ENCODE data around the gene FERMT3.

DNA sequence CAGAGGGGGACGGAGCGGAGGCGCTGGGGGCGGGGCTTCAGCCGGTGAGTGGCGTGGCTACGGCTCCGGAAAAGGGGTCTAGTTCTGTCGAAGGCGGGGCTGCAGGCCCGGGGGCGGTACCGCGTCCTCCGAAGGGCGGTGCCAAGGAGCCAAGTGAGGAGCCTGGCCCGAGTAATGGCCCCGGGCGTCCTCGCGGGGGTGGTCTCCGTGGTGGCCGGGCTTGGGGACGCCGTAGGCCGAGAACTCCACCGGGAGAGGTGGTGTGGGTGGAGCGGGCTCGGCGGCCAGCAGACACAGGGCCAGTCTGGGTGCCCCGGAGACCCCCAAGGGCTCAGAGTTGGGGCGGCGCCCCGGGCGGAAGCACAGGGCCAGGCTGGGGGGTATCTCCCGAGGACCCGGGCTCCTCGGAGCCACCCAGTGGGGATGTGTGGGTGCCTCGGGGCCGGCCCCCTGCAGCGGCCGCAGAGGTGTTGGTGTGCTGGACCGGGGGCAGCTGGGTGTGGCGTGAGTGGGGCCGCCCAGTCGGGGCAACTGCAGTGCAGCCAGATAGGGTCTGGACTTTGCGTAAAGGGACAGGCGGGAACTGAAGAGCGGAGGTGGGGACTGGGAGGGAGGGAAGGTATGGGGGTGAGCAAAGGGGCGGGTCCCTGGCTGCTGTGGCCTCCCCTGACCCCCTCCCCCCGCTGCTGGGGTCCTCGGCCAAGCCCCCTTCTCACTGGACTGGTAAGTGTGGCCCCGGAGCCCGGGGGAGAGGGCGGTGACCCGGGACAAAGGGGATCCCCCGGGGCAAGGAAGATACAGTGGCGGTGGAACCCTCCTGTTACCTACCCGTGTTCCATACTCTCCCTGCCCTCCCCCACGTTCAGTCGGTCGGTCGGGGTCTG, 35.2 kb downstream of the FERMT3 start:
- TF ChIP-seq ZNF384 (IDR thresholded peaks at IDR 0.05) (no peak), ARNT (IDR thresholded peaks at IDR 0.05) (no peak), FOXM1 (IDR thresholded peaks at IDR 0.05; ENCODE audit: borderline replicate concordance) (no peak)
